NCI-H2107 (cell line): ENCODE data around the gene KRT3.

ENCODE experiments used
- DNase-seq: peaks from one replicate; lab custom pipeline; 2025; lab: John Stamatoyannopoulos, UW

KRT3 gene

GRCh38 chr12:52795694-52796428 is at the start of gene KRT3:
TSS of gene KRT3 (minus strand) at chr12:52796117. CDS start at chr12:52796042, 75 bp downstream.
- no peak for DNase-seq

GRCh38 chr12:52844386-52844785 is 48.5 kb upstream of the KRT3 start:
- no peak for DNase-seq

GRCh38 chr12:52839436-52840105 is 43.7 kb upstream of the KRT3 start:
- no peak for DNase-seq

GRCh38 chr12:52838609-52839435 is 42.9 kb upstream of the KRT3 start:
- DNase-seq = peak; percentile 38

- DNase-seq = no peak
Observed at GRCh38 chr12:52837781-52838608, 42.1 kb upstream of the KRT3 start.

GRCh38 chr12:52837413-52837741 is 41.5 kb upstream of the KRT3 start:
- no peak for DNase-seq

GRCh38 chr12:52836491-52837412 is 40.8 kb upstream of the KRT3 start:
- no peak for DNase-seq

- DNase-seq = no peak
Observed at GRCh38 chr12:52836042-52836466, 40.1 kb upstream of the KRT3 start.

GRCh38 chr12:52835271-52836041 is 39.5 kb upstream of the KRT3 start:
- no peak for DNase-seq

- DNase-seq = no peak
Observed at GRCh38 chr12:52834727-52835001, 38.7 kb upstream of the KRT3 start.

GRCh38 chr12:52833922-52834726 is 38.2 kb upstream of the KRT3 start, which contains the start of gene KRT79:
TSS of gene KRT79 (minus strand) at chr12:52834311. CDS start at chr12:52834260, 51 bp downstream.
- DNase-seq = no peak

- DNase-seq = no peak
Observed at GRCh38 chr12:52832985-52833905, 37.3 kb upstream of the KRT3 start.

- no peak for DNase-seq
Observed at GRCh38 chr12:52832451-52832850, 36.5 kb upstream of the KRT3 start.

- no peak for DNase-seq
Observed at GRCh38 chr12:52831251-52831650, 35.3 kb upstream of the KRT3 start.

- no peak for DNase-seq
Observed at GRCh38 chr12:52829986-52830770, 34.3 kb upstream of the KRT3 start.

GRCh38 chr12:52828591-52829021 is 32.7 kb upstream of the KRT3 start:
- no peak for DNase-seq

- no peak for DNase-seq
Observed at GRCh38 chr12:52828156-52828555, 32.2 kb upstream of the KRT3 start.
